Lower leg skin (tissue), 4 donors: ENCODE data around the gene SH3RF1. TPM values are rescaled to one million over a fixed set of nuclear protein-coding genes. Genes with fewer than 3 reads are reported as not detected.
"Not testable (repeated sequence)": the region's sequence is repeated elsewhere in the genome, so short reads cannot be mapped to it uniquely, and the experiment has no call there.

ENCODE experiments used
- DNase-seq, 2 donors: peaks; one replicate each; pipeline ENCODE4 v3.0.0-alpha.2; 2019; ENCODE audit warnings: low spot score in 2 of 2
- H3K4me3 ChIP-seq: fragments of 200-600 bp; sonication (generic); 2 replicates; pipeline ENCODE4 v1.5.1; 2017; ENCODE audit warnings: mild to moderate bottlenecking, low read depth; ENCODE audit not compliant: poor library complexity, severe bottlenecking
- CTCF ChIP-seq, 3 donors: fragments of 450-650 bp; IDR thresholded peaks; one replicate each; pipeline ENCODE4 v1.5.1; 2016; ENCODE audit warnings: antibody characterized with exemption in 3 of 3, mild to moderate bottlenecking in 3 of 3, moderate library complexity in 2 of 3
- POLR2A ChIP-seq, 2 donors: fragments of 450-650 bp; IDR thresholded peaks; one replicate each; pipeline ENCODE4 v1.6.1; 2016 to 2017; ENCODE audit warnings: antibody characterized with exemption in 2 of 2, mild to moderate bottlenecking in 1 of 2, moderate library complexity in 1 of 2
- WGBS, 2 donors: methylation state at CpG; one replicate each; pipeline ENCODE4 v1.1.5; 2018; 5-methylcytosine and 5-hydroxymethylcytosine counted together
- intact Hi-C: fragments of 100-400 bp; cut with DNase I; formaldehyde crosslinking; loops from one replicate; pipeline ENCODE4 v1.15.0; 2023; ENCODE audit warnings: low total_unique reads
- total RNA-seq, 4 donors: library from RNA; depleted of rRNA; stranded (reverse); fragments of >200 nt; gene quantifications; one replicate each; pipeline ENCODE4 v1.1.0, GENCODE V29; 2016

SH3RF1 gene
- total RNA-seq, 4 donors from 2014 or later, result 8.5 to 14.2 (median 12.0) TPM

- intact Hi-C loops, result no loop called here
- TF ChIP-seq CTCF (IDR thresholded peaks at IDR 0.05) (no peak), POLR2A (IDR thresholded peaks at IDR 0.05) (no peak)
- no peak for DNase-seq
- H3K4me3 ChIP-seq, result no peak overlapping the region
Measured at GRCh38 chr4:169295822-169296221, 25.1 kb upstream of the SH3RF1 start.

DNA sequence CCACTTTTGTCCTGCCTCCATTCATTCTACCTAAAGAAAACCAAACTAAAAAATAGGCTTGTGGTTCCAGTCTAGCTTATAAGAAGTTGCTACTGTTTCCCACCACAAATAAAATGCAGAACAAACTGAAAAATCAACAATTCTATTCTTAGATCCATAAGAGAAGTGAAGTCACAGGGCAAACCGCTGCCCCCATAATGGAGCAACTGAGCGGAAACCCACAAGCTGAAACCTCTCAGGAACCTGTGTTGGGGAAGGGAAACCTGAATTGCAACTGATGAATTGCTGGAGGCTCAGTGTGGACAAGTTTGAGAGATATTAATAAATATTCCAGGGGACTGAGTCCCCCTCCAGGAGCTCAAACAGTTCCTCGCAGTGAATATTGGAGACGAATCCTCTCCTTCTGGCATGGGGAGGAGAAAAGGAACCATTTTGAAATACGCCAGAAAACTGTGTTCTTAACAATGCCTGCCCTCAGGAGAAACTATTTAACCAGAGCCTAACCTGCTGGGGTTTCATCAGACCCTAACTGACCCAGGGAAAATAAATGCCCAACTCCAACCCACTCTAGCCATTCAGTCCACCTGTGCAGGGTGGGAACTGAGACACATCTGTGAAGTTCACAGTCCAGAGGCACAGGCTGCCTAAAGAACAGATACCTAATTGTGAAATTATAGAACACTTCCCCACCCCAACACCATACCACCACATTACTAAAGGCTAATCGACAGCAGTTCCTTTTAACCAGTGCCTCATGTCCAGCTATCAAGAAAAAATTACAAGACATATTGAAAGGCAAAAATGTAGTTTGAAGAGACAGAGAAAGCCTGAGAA lies 22.8 kb upstream of the SH3RF1 start:
- WGBS, 2 donors, result 77 to 79% methylated on average over 6 of the region's 6 CpGs
- TF ChIP-seq CTCF (IDR thresholded peaks at IDR 0.05), result no peak
- TF ChIP-seq POLR2A (IDR thresholded peaks at IDR 0.05), result no peak
- intact Hi-C loops, result no loop called here
- no peak overlapping the region for H3K4me3 ChIP-seq
- DNase-seq, result no peak

GRCh38 chr4:169287983-169288382 lies 17.2 kb upstream of the SH3RF1 start:
- H3K4me3 ChIP-seq, intact Hi-C loops, DNase-seq: not testable (repeated sequence)
- WGBS, 2 donors, result 79 to 83% methylated on average over 3 of the region's 3 CpGs

GRCh38 chr4:169286562-169287301 lies 16.0 kb upstream of the SH3RF1 start:
- intact Hi-C loops, result no loop called here
- no peak overlapping the region for H3K4me3 ChIP-seq
- WGBS, 2 donors, result 94% methylated on average over 3 of the region's 3 CpGs
- TF ChIP-seq POLR2A (IDR thresholded peaks at IDR 0.05) (no peak), CTCF (IDR thresholded peaks at IDR 0.05) (no peak)
- no peak for DNase-seq

- WGBS, 2 donors, result 32 to 42% methylated on average over 4 of the region's 4 CpGs
- intact Hi-C loops, result no loop called here
- no peak overlapping the region for H3K4me3 ChIP-seq
- DNase-seq, result no peak
- TF ChIP-seq POLR2A (IDR thresholded peaks at IDR 0.05), result no peak
- TF ChIP-seq CTCF (IDR thresholded peaks at IDR 0.05), result no peak
Measured at GRCh38 chr4:169283114-169283509, 12.4 kb upstream of the SH3RF1 start.

DNA sequence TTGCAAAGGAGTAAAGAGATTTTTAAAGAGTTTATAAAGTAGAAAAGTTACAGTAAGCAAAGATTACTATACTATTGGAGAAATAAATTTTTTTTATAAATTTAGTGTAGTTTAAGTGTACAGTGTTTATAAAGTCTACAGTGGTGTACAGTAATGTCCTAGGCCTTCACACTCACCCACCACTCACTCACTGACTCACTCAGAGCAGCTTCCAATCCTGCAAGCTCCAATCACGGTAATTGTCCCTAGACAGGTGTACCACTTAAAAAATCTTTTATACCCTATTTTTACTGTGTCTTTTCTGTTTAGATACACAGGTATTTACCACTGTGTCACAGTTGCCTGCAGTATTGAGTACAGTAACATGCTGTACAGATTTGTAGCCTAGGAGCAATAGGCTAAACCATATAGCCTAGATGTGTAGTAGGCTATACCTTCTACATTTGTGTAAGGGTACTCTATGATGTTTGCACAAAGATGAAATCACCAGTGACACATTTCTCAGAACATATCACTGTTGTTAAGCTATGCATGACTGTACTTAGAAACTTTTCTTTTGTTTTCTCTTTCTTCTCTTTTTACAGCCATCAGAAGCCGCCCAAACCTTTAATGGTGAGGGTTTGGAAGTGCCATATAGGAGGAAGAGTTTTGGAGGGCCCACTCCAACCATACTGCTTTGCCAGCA lies 11.8 kb upstream of the SH3RF1 start:
- WGBS, 2 donors, result 92 to 94% methylated on average over 2 of the region's 2 CpGs
- no peak for DNase-seq

More for the DNA sequence above, 11.8 kb upstream of the SH3RF1 start:
- H3K4me3 ChIP-seq, result no peak overlapping the region
- TF ChIP-seq CTCF (IDR thresholded peaks at IDR 0.05) (no peak), POLR2A (IDR thresholded peaks at IDR 0.05) (no peak)
- intact Hi-C loops, result no loop called here
